KOPT-K1 (cell line): ENCODE results near the gene NXN.
A peak's percentile ranks its signal among the peaks of the same experiment; 100 is the strongest.
"Not testable (repeated sequence)": the region's sequence is repeated elsewhere in the genome, so short reads cannot be mapped to it uniquely, and the experiment has no call there.

Experiments used
- H3K27ac ChIP-seq: fragments of 200-600 bp; sonication (generic); 2 replicates; pipeline ENCODE4 v1.5.1; 2016; ENCODE audit warnings: antibody characterized with exemption, mild to moderate bottlenecking, low read depth, low read length; ENCODE audit not compliant: poor library complexity, severe bottlenecking
- H3K36me3 ChIP-seq: fragments of 200-600 bp; sonication (generic); 2 replicates; pipeline ENCODE4 v1.5.1; 2017; ENCODE audit warnings: antibody characterized with exemption, mild to moderate bottlenecking, low read length, moderate library complexity; ENCODE audit not compliant: insufficient read depth
- H3K9me3 ChIP-seq: fragments of 200-600 bp; sonication (generic); 2 replicates; pipeline ENCODE4 v1.5.1; 2017; ENCODE audit warnings: antibody characterized with exemption, low read length, mild to moderate bottlenecking; ENCODE audit not compliant: insufficient read depth, poor library complexity, severe bottlenecking

Gene NXN

DNA sequence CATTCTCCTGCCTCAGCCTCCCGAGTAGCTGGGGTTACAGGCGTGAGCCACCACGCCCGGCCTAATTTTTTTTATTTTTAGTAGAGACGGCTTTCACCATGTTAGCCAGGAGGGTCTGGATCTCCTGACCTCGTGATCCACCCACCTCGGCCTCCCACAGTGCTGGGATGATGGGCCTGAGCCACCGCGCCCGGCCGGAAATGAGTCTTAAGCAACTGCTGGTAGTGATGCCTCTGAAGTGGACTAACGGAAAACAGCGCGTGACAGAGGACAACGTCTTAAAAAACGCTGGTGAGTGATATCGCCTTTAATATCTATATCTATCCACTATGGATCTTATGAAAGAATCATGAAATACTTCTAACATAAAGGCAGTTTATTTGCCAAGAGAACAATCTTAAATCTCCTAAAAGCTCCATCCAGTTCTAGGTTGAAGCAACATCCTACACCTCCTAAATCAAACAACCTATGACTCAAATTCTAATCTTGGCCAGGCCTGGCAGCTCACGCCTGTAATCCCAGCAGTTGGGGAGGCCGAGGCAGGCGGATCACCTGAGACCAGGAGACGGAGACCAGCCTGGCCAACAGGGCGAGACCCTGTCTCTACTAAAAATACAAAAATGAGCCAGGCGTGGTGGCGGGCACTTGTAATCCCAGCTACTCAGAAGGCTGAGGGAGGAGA is 69.8 kb downstream of the NXN start:
- H3K9me3 ChIP-seq = no peaks in the 10 kb centered on the region
- H3K36me3 ChIP-seq = no peaks in the 10 kb centered on the region
- H3K27ac ChIP-seq = no peak overlapping the region

DNA sequence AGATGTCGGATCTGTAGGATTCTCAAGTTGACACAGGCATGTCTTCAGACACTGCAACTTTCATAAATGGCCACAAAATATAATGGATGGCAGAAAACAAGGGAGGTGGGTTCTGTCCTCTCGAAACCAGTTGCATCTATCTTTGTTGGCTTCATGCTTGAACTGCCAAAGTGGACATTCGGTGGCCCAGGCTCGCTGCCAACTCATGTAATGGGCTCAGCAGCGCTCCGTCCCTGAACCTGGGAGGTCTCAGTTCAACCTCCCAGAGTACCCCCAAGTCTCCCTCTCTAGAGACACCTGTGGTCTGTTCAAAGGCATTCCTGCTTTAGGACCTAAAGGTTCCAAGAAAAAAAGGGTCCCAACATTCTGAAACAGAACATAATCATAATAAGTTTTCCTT is 71.9 kb downstream of the NXN start:
- H3K27ac ChIP-seq = no peak overlapping the region

DNA sequence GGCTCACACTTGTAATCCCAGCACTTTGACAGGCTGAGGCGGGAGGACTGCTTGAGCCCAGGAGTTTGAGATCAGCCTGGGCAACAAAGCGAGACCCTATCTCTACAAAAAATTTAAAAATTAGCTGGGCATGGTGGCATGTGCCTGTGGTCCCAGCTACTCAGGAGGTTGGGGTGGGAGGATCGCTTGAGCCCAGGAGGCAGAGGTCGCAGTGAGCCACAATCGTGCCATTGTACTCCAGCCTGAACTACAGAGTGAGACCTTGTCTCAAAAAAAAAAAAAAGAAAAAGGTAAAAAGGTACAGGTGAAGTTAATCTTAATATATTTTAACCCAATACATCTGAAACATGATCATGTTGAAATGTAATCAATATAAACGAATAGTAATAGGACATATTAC is 73.9 kb downstream of the NXN start:
- H3K27ac ChIP-seq, H3K36me3 ChIP-seq, H3K9me3 ChIP-seq: not testable (repeated sequence)

More for the DNA sequence above, 71.9 kb downstream of the NXN start:
- no peaks in the 10 kb centered on the region for H3K9me3 ChIP-seq
- H3K36me3 ChIP-seq = no peaks in the 10 kb centered on the region

DNA sequence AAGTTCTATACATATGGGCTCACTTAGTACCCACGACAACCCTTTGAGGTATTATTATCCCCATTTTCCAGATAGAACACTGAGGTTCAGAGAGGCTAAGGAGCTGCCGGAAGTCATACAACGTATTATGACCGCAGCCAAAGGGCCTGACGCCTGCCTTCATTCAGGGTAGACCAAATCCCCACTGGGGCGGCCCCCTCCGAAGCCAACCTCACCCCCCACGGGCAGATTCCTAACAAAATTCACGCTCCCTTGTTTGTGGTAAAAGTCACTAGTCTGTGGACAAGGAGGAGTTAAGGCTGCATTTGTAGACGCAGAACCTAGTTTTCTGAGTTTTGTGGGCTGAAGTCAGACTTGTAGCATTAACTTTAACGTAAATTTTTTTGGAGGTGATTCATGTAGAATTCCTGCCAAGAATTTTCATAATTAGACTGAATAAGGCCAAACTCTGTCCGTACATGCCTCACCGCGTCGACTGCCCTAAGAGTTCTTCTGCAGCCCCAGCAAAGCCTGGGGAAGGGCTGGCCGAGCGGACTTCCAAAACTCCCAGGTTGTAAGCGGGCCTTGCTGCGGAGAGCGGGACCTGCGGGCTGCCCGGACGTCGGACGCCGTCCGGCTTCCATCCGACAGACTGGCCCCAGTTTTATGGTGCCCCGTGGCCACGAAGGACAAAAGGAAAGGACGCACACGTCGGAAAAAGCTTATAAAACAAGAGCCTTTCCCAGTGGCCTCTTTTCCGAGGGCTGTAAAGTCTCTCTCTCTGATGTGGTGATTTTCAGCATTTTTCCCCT is 75.7 kb downstream of the NXN start:
- no peak overlapping the region for H3K27ac ChIP-seq
- H3K9me3 ChIP-seq = no peaks in the 10 kb centered on the region
- no peaks in the 10 kb centered on the region for H3K36me3 ChIP-seq

DNA sequence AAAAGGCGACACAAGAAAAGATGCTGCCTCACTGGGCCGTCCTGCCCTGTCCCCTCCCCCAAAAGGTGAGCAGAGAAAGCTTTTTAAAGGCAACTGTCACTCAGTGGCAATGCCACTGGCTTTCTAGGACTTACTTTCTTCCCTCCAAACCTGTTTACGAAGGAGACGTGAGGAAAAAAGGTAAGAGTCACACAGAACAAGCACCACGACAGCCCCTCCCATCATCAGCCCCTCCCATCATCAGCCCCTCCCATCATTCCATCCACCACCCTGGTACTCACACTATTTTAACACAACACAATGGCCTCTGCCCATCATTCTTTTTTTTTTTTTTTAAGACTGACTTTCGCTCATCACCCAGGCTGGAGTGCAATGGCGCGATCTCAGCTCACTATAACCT is 77.1 kb downstream of the NXN start:
- Histone ChIP-seq H3K27ac (no peak overlapping the region), H3K36me3 (no peaks in the 10 kb centered on the region), H3K9me3 (no peaks in the 10 kb centered on the region)

DNA sequence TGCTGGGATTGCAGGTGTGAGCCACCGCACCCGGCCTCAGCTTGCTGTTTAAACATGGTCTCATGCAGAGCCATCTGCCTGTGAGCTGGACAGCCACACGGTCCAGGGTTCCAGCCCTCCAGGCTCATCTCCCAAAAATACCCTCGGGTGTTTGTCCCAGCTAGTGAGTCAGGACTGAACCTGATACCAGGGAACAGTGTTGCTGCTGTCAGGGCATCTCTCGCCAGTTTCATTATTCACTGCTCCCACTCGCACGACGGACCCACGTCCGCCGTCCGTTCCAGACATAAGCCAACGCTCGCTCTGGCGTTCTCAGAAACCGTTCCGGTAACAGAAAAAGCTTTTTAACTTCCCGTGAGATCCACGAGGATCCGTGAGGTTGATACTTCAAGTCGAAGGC is 77.6 kb downstream of the NXN start:
- Histone ChIP-seq H3K9me3 (no peaks in the 10 kb centered on the region), H3K36me3 (no peaks in the 10 kb centered on the region), H3K27ac (no peak overlapping the region)

DNA sequence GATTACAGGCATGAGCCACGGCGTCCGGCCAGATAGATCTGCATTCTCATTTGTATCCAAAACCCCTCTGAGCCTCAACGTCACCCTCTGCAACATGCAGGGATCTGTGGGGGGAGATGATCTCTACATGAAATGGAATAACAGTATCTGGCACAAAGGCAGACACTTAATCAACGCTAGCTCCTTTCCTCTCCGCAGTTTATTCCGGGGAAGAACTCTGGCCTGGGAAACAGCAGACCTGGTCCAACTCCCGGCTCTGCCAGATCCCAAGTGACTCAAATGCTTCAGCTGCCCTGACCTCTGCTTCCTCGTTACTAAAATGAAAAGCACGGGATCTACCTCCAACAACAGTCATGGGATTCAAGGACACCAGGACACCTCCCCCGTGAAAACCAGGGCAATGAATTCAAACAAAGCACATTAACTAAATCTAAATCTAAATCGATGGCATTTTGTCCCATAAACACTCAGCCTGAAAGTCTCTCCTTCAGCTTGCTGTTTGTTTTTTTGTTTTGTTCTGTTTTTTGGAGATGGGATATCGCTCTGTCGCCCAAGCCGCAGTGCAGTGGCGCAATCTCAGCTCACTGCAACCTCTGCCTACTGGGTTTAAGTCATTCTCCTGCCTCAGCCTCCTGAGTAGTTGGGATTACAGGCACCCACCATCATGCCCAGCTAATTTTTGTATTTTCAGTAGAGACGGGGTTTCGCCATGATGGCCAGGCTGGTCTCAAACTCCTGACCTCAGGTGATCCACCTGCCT is 78.2 kb downstream of the NXN start:
- Histone ChIP-seq H3K36me3 (no peaks in the 10 kb centered on the region), H3K27ac (no peak overlapping the region), H3K9me3 (no peaks in the 10 kb centered on the region)

DNA sequence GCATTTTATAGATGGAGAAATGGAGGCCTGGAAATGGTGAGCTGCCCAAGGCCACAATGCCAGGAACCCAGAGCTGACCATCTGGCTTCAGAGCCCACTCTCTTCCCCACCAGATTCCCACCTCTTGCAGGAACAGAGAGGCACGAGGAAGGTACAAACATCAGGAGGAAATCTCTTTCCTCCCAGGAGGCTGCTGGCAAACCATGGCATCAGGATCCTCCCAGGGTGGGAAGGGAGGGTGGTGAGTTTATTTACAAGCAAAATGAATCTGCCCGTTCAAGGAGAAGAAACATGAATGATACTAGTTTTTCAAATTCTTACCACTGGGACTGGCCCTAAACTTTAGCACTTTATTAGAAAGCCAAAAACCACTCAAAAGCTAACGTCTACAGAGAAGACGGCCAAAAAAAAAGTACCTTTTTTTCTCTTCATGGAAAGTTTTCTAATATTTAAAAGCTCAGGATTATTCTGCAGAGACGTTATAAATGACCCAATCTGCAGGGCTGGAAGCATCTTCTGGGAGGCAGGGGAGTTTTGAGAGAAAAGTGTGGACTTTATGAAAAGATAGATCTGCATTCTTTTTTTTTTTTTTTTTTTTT is 79.1 kb downstream of the NXN start:
- no peaks in the 10 kb centered on the region for H3K36me3 ChIP-seq
- H3K27ac ChIP-seq = no peak overlapping the region
- no peaks in the 10 kb centered on the region for H3K9me3 ChIP-seq

DNA sequence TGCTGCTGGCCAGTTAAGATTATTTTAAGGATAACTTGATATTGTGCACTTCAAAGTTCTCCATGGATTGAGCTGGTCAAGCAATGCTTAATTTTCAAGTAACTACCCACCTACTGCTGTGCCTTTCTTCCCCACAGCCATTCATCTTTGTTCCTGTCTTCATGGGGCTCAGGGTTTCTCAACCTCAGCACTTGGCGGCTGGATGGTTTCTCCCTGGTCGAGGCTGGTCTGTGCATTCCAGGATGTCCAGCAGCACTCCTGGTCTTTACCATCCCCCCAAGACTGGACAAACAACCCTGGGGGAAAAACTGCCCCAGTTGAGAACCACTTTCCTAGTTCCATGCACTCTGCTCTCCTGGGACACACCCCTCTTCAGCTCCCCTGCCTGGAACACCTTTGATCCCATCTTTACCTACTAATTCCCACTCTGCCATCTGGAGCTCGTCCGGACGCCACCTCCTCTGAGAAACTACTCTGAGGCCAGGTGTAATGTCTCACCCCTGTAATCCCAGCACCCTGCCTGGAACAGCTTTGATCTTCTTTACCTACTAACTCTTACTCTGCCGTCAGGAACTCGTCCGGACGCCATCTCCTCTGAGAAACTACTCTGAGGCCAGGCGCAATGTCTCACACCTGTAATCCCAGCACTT is 81.5 kb downstream of the NXN start:
- Histone ChIP-seq H3K36me3 (no peaks in the 10 kb centered on the region), H3K9me3 (no peaks in the 10 kb centered on the region), H3K27ac (no peak overlapping the region)

DNA sequence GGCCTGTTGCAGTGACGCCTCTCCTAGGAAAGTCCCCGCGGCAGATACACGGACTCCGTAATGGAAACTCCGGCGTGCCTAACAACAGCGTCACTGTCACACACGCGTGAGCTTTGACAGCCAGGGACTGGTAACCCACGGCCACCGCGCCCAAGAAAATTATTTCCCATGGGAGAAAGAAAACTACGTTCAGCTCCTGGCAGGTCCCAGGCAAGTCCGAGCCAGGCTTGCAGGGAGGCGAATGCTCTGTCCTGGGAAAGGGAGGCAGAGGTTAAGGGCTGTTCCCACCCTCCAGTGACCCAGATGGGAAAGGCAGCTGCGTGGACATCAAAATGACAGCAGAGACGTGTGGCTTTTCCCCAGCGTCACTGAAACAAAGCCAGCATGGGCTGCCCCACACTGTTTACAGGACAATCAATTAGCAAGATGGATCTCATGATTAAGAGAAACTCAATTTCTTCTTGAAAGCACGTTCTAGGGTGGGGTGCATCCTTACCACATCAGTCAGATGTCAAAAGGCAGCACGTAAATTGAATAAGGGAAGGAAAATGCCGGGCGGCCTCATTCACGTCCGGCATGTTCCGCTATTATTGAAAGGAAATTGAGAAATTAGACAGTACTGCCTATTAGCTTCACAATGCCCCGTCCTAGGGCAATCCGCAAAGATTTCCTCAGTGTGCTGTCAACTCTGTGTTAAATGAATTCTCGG is 82.5 kb downstream of the NXN start:
- Histone ChIP-seq H3K27ac (no peak overlapping the region), H3K36me3 (no peaks in the 10 kb centered on the region), H3K9me3 (no peaks in the 10 kb centered on the region)

DNA sequence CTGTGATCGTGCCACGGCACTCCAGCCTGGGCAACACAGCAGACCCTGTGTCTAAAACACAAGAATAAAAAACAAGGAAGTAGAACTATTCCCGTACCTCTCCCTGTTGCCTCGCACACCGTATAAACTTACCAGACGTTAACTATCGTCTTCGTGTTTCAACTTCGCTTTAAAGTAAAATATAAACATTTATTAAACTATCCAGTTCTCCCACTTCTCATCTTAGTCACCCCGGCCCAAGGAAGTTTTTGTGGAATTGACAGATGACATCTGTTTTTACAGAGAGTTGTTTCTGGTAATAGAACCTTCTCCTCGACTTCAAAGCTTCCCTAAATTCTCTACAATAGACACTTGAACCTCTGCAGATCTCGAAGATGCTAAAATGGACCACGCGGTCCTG is 83.1 kb downstream of the NXN start:
- Histone ChIP-seq H3K27ac (no peak overlapping the region), H3K36me3 (no peaks in the 10 kb centered on the region), H3K9me3 (no peaks in the 10 kb centered on the region)

DNA sequence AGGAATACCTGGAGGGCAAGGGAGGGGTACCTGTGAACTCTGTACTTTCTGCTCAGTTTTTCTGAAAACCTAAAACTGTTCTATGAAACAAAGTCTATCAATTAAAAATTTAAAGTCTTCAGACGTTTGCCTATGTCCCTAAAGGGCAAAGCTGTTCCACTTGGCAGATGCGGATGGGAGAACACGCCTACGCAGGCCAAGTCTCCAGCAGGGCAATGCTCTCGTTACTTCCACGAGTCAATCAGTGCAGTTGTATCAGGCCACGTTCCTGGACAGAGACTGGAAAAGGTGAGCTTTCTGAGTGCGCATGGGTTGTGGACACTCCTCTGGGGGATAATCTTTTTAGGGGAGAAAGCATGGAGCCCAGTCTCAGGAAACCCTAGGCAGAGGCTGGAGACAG is 86.6 kb downstream of the NXN start:
- Histone ChIP-seq H3K9me3 (no peaks in the 10 kb centered on the region), H3K27ac (no peak overlapping the region), H3K36me3 (no peaks in the 10 kb centered on the region)

DNA sequence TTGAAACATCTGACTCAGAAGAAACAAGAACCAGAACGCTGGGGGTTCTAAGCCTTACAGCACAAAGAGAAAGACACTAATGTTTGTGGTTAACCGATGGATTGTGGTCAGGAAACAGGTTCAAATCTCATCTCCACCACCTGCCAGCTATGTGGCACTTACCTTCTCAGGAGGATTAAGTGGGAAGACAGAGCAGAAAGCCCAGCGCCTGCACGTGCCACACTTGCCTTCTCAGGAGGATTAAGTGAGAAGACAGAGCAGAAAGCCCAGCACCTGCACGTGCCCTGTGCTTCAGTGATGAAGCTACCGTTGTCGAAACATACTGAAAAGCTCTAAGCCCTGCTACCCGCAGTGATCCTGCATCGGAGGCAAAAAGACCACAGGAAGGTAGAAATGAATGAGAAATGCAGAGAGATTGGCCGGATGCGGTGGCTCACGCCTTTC is 90.6 kb downstream of the NXN start:
- H3K9me3 ChIP-seq = no peaks in the 10 kb centered on the region
- no peaks in the 10 kb centered on the region for H3K36me3 ChIP-seq
- peak overlapping the region; percentile 20 for H3K27ac ChIP-seq

DNA sequence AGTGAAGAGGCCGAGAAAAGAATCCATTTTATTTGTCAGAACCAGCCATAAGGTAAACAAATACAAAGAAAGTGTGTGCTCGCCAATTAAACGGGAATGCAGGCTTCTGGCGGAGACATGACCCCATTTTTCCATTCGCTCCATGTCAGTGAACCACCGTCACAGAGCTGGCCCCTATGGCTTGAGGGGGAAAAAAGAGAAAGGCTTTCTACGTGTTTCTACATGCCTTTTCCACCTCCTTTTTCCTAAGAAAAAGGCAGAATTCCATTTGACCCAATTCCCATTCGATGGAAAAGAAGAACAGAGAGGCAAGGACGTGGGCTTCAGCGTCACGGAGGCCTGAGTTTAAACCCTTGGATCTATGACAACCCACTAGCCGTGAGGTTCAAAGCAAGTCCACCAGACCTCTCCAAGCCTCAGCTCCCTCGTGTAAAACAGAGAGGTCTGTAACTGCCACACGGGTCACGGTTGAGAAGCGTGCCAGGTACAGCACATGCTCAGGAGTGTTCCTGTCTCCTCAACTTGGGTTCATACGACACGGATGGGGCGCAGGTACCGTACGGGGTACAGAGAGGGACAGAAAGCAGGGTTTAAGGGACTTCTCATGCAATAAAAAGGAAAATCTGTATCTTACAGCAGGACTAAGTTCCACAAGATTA is 91.9 kb downstream of the NXN start:
- H3K27ac ChIP-seq = no peak overlapping the region
- no peaks in the 10 kb centered on the region for H3K36me3 ChIP-seq
- no peaks in the 10 kb centered on the region for H3K9me3 ChIP-seq
